HG03135 (cell line): ENCODE data around the gene ZDHHC23.

Experiments
- ATAC-seq: cut with Tn5 transposase; IDR thresholded peaks from one replicate; pipeline ENCODE4 v1.9.1; 2021; ENCODE audit warnings: mild to moderate bottlenecking, moderate library complexity; ENCODE audit not compliant: unreplicated experiment

ZDHHC23 gene, protein sequence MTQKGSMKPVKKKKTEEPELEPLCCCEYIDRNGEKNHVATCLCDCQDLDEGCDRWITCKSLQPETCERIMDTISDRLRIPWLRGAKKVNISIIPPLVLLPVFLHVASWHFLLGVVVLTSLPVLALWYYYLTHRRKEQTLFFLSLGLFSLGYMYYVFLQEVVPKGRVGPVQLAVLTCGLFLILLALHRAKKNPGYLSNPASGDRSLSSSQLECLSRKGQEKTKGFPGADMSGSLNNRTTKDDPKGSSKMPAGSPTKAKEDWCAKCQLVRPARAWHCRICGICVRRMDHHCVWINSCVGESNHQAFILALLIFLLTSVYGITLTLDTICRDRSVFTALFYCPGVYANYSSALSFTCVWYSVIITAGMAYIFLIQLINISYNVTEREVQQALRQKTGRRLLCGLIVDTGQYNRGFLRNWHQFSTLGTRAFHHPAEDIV

DNA sequence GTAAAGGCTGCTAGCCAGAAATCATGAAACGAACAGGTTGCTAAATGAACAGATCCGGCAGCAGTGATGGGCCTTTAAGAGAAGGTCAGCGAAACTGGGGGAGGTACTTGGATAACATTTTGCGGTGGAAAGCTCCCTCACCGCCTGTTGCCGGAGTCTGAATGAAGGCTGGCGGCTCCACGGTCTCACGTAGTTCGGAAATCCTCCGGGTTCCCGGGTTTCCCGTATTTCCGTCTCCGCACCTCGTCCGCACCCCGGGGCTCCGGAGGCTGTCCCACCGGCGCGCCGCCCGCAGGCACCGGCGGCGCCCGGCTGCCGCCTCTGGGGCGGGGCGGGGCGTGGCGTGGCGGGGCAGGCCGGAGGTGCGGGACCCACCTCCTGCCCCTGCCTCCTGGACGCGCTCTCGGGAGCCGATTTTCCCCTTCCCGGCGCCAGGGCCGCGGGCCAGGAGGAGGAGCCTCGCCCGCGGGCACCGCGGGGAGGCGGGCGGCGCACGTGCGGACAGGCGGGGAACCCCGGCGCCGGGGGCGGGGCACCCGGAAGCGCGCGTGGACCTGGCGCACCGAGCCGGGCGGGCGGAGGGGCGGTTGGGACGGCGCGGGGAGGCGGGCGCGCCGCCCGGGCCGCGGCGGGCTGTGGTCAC lies at the start of gene ZDHHC23:
Gene ZDHHC23, plus strand, starts transcription at position 642 of the 643 bp plus-strand sequence. CDS start 790 bp downstream, outside the sequence.
- peak; percentile 71 for ATAC-seq

DNA sequence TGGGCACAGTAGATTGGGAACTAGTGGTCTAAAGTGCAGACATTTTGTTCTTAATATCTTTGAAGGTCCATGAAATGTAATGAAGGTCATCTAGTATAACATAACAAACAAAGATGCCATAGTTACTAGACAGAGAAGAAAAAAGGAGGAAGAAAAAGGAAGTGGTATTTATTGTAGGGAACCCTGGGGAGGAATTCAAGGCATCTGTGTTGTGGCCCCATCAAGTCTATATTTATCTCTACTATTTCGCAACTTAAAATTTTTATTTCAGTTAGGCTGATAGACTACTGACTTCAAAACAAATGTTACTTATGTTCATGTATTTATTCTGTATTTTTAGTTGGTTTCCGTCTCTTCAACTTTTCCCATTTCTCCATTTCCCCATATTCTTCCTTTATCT lies 48.9 kb upstream of the ZDHHC23 start:
- no peak for ATAC-seq

DNA sequence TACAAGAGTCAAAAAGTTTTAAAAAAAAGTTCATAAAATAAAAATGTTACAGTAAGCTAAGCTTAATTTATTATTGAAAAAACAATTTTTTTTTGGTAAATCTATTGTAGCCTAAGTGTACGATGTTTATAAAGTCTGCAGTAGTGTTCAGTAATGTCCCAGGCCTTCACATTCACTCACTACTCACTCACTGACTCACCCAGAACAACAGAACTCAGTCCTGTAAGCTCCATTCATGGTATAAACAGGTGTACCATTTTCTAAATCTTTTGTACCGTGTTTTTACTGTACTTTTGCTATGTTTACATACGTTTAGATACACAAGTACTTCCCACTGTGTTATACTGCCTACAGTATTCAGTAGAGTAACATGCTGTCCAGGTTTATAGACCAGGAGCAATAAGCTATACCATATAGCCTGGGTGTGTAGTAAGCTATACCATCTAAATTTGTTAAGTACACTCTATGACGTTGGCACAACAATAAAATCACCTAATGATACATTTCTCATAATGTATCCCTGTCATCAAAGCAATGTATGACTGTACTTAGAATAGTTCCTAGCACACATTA lies 41.2 kb upstream of the ZDHHC23 start:
- no peak for ATAC-seq

DNA sequence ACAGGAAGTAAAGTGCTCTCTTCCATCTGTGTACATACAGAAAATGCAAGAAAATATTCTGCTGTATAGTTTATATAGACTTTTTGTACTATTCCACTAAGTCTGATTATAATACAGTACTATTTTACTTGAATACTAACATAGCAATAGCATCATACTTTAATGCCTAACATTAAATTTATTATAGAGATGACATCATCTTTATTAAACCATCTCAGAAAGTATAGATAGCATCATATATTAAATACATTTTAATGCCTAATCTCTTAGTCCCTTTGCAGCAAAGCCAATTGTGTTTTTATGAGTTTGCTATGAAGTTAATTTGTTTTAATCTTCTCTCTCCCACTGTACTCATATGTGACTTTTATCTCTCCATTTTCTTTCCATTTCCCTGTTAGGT lies 39.7 kb upstream of the ZDHHC23 start:
- no peak for ATAC-seq

DNA sequence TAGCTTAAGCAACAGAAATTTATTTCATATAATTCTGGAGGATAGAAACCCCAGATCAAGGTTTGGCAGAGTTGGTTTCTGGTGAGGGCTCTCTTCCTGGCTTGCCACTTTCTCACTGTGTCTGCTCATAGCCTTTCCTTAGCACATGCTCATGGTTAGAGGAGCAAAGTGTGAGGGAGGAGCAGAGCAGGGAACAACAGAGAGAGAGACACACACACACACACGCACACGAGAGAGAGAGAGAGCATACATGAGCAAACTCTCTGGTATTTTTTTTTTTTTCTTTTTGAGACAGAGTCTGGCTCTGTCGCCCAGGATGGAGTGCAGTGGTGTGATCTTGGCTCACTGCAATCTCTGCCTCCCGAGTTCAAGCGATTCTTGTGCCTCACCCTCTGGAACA lies 36.8 kb upstream of the ZDHHC23 start:
- ATAC-seq, result no peak

DNA sequence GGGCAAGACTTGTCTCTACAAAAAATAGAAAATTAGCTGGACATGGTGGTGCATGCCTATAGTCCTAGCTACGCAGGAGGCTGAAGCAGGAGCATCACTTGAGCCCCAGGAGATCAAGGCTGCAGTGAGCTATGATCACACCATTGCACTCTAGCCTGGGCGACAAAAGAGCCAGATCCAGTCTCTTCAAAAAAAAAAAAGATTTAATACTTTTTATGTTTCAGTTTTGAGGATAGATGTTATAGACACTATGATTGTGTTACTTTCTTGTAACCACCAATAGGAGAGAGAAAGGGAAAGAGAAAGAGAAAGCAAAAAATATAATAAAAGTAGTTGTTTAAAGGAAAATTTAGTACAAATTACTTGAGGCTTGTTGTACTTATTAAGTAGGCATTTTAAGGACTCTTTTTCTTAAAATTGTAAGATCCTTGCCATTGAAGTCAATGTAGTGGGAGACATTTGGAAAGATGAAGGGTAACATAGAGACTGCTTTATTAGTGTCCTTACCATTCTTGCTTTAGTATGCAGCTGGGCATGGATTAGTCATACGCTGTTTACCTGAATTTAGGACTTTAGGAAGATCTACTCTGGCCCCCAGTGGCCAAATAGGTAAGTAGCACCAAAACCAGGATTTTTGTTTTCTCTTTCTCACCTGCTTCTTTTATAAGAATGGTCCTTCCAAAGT lies 35.1 kb upstream of the ZDHHC23 start:
- peak; percentile 91 for ATAC-seq

DNA sequence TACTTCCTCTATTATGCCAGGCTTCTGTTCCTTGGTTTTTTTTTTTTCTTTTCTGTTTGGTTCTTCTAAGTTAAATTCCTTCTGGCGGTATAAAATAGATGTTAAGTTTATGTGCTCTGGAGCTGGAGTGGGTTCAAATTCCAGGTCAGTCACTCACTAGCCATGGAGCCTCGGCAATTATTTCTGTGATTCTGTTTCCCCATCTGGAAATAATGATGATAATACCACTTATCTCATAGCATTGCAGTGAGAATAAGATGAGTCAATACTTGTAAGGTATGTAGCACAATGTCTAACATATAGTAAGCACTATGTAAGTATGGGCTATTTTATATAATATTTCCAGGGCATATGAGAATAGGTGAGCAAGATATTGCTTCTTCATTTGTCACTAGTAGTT lies 33.2 kb upstream of the ZDHHC23 start:
- no peak for ATAC-seq

DNA sequence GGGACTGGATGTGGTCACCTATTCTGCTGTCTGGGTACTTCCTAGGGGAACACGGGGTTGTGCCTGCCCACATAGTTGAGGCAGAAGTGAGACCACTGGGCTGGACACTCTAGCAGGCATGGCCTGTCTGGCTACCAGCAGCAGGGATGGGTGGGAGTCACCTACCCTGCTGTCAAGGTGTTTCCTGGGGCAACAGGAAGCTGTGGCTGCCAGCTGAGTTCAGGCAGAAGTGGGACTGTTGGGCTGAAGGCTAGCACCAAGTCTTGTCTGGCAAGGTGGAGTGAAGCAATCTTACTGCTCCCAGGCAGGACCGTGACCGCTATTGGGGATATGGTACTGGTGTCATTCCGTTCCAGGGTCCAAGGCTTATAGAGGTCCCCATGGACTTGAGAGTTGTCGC lies 20.3 kb upstream of the ZDHHC23 start:
- ATAC-seq, result no peak

DNA sequence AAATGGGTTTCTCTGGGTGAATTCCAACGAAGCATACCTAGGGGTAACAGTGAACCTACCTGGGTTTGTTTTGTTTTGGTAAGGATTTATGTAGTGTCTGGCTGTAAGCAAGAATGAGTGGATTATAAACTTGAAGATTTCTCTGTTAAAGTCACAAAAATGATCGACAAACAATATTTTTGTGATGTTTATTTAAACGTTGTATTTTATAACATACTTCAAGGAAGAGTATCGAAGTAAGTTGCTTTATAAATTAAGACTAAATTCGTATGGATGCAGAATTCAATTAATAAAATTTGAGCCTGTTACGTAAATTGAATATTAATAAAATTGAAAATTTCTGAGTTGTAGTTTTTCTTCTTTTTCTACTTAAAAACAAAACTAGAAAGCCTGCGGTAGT lies 982 bp upstream of the ZDHHC23 start:
- ATAC-seq, result no peak

DNA sequence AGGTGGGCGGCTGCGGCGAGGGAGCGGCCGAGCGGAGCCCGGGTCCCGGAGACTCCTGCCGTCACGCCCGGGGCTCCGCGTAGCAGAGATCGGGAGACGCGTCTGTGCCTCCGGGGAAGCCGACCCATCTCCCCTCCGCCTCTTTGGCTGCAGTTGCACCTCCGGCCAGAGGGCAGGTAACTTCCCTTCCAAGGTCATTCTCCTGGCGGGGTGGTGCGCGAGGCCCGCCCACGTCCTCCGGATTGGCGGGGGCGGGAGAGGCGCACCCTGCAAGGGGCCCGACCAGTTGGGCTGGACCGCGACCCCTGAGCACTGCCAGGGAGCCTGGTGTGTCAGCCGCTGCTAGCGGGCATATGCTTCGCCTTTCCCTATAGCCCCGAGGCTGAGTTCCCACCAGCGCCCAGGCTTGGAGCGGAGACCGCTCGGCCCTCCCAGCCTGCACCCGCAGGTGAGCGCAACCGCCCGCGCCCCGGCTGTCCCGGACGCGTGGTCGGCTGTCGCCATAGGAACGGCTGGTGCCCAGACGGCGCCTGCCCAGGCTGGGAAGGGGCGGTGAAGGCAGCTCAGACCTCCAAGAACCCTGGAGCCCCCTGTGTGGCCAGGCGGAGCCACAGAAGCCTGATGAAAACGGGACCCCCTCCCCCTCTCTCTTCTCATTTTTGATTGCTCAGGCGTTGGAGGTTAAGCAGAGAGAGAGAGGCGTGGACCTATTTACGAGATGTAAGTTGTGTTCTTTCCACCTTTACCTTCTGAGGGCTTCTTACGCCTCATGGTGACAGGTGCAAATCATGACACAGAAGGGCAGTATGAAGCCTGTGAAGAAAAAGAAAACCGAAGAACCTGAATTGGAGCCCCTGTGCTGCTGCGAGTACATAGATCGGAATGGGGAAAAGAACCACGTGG lies 453 bp downstream of the ZDHHC23 start:
- peak; percentile 39 for ATAC-seq

DNA sequence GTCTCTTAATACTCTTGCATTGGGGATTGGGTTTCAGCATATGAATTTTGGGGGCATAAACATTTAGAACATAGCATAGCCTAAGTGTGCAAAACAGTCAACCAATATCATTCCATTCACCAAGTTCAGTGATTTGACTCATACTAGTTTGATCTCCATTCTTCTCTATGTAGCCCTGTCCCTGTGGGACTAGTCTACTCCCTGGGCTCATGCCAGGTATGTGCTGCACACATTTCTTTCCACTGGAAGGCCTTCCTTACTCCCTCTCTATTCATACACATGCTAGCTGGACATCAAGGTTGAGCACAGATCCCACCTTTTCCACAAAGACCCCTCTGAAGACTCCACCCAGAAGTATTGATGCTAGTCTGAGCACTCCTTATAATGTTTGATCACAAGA lies 5.1 kb downstream of the ZDHHC23 start:
- no peak for ATAC-seq

DNA sequence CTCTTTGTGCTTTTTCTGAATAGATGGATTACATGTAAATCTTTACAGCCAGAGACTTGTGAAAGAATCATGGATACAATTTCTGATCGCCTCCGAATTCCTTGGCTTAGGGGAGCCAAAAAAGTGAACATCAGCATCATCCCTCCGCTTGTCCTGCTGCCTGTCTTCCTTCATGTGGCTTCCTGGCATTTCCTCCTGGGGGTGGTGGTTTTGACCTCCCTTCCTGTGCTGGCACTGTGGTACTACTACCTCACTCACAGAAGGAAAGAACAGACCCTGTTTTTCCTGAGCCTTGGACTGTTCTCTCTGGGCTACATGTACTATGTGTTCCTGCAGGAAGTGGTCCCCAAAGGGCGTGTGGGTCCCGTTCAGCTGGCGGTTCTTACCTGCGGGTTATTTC lies 5.9 kb downstream of the ZDHHC23 start:
- no peak for ATAC-seq

DNA sequence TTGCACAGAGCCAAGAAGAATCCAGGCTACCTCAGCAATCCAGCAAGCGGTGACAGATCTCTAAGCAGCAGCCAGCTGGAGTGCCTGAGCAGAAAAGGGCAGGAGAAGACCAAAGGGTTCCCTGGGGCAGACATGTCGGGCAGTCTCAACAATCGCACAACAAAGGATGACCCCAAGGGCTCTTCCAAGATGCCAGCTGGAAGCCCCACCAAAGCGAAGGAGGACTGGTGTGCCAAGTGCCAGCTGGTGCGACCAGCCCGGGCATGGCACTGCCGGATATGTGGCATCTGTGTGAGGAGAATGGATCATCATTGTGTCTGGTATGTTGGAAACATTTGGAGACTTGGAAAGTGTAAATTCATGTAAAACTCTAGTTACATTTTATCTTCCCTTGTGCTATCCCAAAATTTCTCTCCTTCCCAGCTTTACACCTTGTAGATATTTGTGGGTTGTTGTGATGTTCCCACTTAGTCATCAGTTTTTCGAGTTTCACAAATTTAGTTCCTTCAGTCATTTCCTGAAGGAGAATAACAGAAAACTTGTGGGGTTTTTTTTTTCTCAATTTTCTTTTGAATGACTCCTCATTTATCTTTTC lies 6.4 kb downstream of the ZDHHC23 start:
- ATAC-seq, result no peak

DNA sequence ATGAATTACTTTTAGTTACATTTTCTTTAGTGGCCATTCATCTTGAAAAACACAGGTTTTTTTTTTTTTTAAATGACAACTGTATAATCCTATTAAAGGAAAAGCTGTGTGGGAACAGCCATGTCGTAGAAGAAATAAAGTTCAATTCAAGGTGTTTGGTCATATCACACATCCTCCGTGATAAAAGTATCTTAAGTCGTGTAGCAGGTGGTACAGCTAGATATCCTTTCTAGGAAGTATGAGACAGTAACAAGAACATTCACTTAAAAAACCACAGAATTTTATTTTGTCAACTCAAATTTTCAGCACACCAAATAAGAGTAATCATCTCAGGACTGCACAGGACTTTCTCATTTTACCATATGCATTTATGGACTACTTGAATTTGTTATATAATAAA lies 16.1 kb downstream of the ZDHHC23 start:
- no peak for ATAC-seq

DNA sequence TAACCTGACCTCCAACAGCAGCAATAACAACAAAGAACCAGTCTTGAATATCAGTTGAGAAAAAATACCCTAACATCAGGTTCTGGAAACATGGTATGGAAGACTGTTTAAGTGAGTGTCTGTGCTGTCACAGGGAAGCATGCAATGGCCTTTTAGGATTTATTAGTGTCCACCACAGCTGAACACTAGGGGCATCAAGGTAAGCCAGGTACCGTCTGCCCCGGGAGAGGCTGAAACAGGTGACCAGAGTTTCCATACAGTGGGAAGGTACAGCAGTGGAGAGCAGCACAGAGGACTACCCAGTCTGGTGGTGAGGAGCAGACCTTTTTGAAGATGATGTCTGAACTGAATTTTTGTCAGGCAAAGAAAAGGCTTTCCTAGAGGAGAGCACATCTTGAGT lies 18.4 kb downstream of the ZDHHC23 start:
- no peak for ATAC-seq

DNA sequence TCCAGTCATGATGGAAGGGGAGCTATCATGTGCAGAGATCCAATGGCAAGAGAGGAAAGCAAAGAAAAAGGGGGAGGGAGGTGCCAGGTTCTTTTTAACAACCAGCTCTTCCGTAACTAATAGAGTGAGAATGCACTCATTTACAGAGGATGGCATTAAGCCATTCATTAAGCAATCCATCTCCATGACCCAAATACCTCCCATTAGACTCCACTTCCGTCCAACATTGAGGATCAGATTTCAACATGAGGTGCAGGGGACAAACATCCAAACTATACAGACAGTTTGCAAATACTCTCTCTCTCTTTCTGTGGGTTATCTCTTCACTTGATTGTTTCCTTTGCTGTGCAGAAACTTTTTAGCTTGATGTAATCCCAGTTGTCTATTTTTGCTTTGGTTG lies 21.2 kb downstream of the ZDHHC23 start:
- no peak for ATAC-seq

DNA sequence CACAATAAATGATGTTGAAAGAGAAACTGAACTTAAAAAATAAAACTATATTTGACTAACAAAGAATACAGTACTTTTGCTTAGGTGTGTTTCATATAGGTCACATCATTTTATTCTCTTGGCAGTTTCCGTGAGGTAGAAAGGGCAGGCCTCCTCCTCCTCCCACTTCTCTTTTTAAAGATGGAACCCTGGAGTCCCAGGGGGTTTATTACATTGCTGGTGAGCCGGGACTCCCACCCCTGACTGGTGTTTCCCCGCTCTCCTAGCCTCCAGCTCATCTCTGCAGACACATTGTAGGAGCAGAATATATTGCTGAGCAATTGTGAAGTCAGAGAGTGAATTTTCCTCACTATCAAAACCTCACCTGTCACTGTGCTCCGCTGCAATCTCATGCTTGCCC lies 30.0 kb downstream of the ZDHHC23 start:
- no peak for ATAC-seq

DNA sequence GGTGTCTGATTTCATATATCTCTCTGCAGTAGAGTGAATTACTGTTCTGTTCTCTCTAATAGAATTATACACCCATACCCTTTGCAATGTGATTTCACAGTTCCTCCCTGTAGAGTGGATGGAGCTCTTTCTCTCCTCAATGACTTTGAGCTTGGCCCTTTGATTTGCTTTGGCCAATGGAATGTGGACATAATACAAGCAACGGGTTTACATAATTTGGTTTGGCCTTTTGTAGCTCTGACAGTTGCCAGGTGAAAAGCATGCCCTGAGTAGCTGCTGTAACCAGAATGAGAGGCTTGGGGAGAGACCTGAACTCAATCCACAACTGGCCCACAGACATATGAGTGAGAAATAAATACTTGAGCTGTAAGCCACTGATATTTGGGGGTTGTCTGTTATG lies 32.1 kb downstream of the ZDHHC23 start:
- no peak for ATAC-seq

DNA sequence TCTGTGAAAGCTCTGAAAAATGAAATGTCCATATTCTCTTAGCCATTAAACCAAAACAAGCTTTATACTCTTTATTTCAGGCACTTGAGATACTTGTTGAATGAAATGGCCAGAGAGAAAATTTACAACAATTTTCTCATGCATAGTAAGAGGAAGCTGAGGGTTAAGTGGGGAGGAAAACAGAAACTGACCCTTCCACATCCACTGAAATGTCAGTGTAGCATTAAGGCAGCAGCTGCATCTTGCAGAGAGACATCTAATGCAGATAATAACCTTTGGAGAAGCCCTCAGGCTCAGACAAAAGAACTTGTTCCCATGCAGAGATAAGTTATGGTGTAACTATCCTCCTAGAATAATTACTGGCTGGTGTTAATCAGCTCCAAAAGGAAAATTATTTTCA lies 34.0 kb downstream of the ZDHHC23 start:
- no peak for ATAC-seq

DNA sequence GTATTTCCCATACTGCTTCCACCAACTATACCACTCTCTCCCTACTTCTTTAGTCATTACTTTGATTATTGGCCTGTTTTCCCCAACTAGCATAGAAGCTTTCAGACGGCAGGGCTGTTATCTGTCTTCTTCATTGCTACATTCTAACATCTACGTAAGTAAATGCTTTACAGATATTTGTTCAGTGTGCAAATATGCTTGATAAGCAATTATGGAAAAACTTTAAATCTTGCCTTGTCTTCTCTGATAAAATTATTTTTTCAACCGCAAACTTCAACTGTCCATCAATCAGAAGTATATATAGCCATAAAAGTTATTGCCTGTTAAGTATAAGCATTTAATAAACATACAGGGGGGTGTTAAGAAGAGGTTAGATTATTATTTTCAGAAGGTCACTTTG lies 35.7 kb downstream of the ZDHHC23 start:
- ATAC-seq, result no peak
